Measurements from ENCODE around the gene AADACL2. TPM values are rescaled to one million over a fixed set of nuclear protein-coding genes. Genes with fewer than 3 reads are reported as not detected.

The AADACL2 gene
- total and polyA plus RNA-seq, 7 donors, result 0.04 TPM; not detected in 6

DNA sequence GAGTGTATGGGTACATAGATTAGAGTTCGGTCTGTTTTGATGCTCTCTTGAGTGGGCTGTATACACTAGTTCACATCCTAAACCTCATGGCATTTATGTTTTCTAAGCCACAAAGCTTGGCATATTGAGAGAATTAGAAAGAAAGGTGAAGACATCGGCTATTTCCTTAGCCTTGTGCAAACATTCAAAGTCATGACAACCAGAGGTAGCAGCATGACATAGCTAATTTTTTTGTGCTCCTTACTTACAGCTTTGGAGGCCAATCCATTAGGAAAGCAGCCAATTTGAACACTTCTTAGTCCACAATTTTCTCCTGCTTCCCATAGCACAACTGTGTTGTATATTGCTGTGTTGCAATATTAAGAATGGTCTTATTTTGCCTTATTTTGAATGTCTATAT lies 58.7 kb downstream of the AADACL2 start:
- H3K9me3 ChIP-seq, result no peaks in the 10 kb centered on the region
- DNase-seq (no peak), ATAC-seq (no peak)
- H3K4me3 ChIP-seq, result no peak overlapping the region
- H3K4me1 ChIP-seq, result no peaks in the 10 kb centered on the region
- no peak overlapping the region for H3K27ac ChIP-seq
- TF ChIP-seq, protein P1, sequence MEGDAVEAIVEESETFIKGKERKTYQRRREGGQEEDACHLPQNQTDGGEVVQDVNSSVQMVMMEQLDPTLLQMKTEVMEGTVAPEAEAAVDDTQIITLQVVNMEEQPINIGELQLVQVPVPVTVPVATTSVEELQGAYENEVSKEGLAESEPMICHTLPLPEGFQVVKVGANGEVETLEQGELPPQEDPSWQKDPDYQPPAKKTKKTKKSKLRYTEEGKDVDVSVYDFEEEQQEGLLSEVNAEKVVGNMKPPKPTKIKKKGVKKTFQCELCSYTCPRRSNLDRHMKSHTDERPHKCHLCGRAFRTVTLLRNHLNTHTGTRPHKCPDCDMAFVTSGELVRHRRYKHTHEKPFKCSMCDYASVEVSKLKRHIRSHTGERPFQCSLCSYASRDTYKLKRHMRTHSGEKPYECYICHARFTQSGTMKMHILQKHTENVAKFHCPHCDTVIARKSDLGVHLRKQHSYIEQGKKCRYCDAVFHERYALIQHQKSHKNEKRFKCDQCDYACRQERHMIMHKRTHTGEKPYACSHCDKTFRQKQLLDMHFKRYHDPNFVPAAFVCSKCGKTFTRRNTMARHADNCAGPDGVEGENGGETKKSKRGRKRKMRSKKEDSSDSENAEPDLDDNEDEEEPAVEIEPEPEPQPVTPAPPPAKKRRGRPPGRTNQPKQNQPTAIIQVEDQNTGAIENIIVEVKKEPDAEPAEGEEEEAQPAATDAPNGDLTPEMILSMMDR (IDR thresholded peaks at IDR 0.05), result no peak
- intact Hi-C loops (cut with DNase I), result no loop called here
- H3K36me3 ChIP-seq (ENCODE audit: insufficient read depth in 1 of 2, low read depth in 1 of 2), result no peaks in the 10 kb centered on the region
- WGBS, 3 donors, result 93 to 96% (median 95%) methylated on average over 2 of the region's 2 CpGs
- H3K27me3 ChIP-seq (ENCODE audit: insufficient read depth in 3 of 3, low read length in 2 of 3), result no peaks in the 10 kb centered on the region

DNA sequence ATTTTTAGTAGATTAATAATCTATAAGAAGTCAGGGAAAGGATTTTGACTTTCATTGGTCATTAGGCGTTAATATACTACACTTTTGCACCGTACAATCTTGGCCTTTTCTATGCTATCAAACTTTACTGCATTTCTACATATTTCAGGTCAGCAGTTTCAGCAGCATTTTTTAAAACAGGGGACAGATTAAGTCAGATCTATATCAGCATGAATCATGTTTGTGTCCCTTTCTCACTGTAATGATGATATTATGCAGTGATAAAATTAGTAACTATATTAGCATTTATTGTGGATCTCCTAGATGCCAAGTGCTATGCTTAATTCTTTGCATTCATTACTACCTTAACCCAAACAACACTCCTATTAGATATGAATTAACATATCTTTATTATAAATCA lies 59.9 kb downstream of the AADACL2 start:
- 49 to 72% (median 72%) methylated on average over 2 of the region's 2 CpGs for WGBS, 3 donors
- intact Hi-C loops (cut with DNase I), result no loop called here

DNA sequence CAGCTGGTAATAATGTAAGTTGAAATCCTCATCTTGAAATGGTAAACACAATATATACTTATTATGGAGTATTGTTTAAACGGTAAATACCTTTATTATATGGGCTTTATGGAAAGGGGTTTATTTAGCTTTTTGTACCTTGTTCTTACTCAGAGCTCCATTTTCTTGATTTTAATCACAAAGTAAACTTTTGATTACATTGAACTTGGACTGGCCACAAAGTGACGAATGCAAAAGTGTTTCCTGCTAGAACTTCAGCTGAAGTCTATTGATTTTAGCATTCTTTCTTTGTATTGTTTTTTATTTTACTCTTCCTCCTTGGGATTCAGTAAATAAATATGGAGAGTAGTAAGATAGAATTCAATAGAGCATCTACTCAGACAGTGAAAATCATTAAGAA lies 60.4 kb downstream of the AADACL2 start:
- Histone ChIP-seq H3K4me1 (no peaks in the 10 kb centered on the region), H3K27ac (no peak overlapping the region), H3K4me3 (no peak overlapping the region), H3K27me3 (ENCODE audit: insufficient read depth in 3 of 3, low read length in 2 of 3) (no peaks in the 10 kb centered on the region), H3K36me3 (ENCODE audit: insufficient read depth in 1 of 2, low read depth in 1 of 2) (no peaks in the 10 kb centered on the region), H3K9me3 (no peaks in the 10 kb centered on the region)
- intact Hi-C loops (cut with DNase I), result no loop called here
- ATAC-seq, result no peak
- no peak for DNase-seq
- TF ChIP-seq, protein P1 (IDR thresholded peaks at IDR 0.05), result no peak
- 92 to 93% (median 93%) methylated on average over 2 of the region's 2 CpGs for WGBS, 3 donors

More for the DNA sequence above, 59.9 kb downstream of the AADACL2 start:
- DNase-seq (no peak), ATAC-seq (no peak)
- Histone ChIP-seq H3K27me3 (ENCODE audit: insufficient read depth in 3 of 3, low read length in 2 of 3) (no peaks in the 10 kb centered on the region), H3K9me3 (no peaks in the 10 kb centered on the region), H3K4me1 (no peaks in the 10 kb centered on the region), H3K4me3 (no peak overlapping the region), H3K27ac (no peak overlapping the region), H3K36me3 (ENCODE audit: insufficient read depth in 1 of 2, low read depth in 1 of 2) (no peaks in the 10 kb centered on the region)
- TF ChIP-seq, protein P1 (IDR thresholded peaks at IDR 0.05), result no peak

DNA sequence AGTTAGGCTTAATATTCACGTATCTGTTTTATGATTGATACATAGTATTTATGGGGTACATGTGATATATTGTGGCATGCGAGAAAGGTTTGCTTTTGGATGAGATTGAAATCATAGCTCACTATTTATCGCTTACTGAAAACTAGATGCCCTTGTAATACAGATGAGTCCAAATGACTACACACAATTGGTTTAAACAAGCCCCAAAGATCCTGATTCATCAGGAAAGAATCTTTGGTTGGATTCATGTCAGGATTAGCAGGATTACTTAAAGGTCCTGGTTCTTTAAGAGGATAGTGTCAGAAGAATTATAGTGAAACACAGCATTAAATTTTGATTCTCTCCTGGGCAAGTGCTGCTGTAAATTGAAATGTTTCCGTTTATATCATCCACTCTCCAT lies 61.5 kb downstream of the AADACL2 start:
- Histone ChIP-seq H3K36me3 (ENCODE audit: insufficient read depth in 1 of 2, low read depth in 1 of 2) (no peaks in the 10 kb centered on the region), H3K4me3 (no peak overlapping the region), H3K4me1 (no peaks in the 10 kb centered on the region), H3K27me3 (ENCODE audit: insufficient read depth in 3 of 3, low read length in 2 of 3) (no peaks in the 10 kb centered on the region), H3K9me3 (no peaks in the 10 kb centered on the region), H3K27ac (no peak overlapping the region)
- intact Hi-C loops (cut with DNase I), result no loop called here
- ATAC-seq, result no peak
- WGBS, 3 donors, result 74 to 83% (median 76%) methylated on average over 4 of the region's 4 CpGs
- DNase-seq, result no peak
- TF ChIP-seq, protein P1 (IDR thresholded peaks at IDR 0.05), result no peak

DNA sequence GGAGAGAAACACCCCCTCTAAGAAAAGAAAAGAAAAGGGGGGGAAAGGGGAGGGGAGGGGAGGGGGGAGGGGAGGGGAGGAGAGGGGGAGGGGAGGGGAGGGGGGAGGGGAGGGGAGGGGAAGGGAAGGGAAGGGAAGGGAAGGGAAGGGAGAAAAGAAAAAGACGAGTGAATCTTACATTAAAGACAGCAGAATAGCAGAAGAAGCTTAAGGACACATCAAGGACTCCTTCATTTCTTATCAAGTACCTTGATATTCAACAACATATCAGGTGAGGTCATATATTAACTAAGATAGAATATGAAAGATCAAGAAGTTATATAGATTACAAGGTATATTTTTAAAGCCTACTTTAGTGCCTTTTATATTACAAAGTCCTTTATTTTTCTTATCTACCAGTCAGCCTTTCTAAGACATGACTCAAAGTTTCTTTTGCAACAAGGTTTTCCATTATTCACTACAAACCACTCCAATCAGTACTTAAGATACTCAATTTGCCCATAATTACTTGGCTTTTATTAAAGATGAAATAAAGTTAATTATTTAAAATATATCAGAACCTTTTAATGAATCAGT lies 62.5 kb downstream of the AADACL2 start:
- Histone ChIP-seq H3K4me3 (no peak overlapping the region), H3K27me3 (ENCODE audit: insufficient read depth in 3 of 3, low read length in 2 of 3) (no peaks in the 10 kb centered on the region), H3K36me3 (ENCODE audit: insufficient read depth in 1 of 2, low read depth in 1 of 2) (no peaks in the 10 kb centered on the region), H3K27ac (no peak overlapping the region), H3K9me3 (no peaks in the 10 kb centered on the region), H3K4me1 (no peaks in the 10 kb centered on the region)
- 58 to 75% (median 66%) methylated on average over 1 of the region's 1 CpG for WGBS, 3 donors
- intact Hi-C loops (cut with DNase I), result no loop called here
- no peak for DNase-seq
- TF ChIP-seq, protein P1 (IDR thresholded peaks at IDR 0.05), result no peak
- no peak for ATAC-seq
